ENCODE results near the gene CILP.

The CILP gene

GRCh38 chr15:65221697-65222096 is 10.4 kb upstream of the CILP start:
- DNase-seq: no peak

GRCh38 chr15:65219137-65219536 is 7.9 kb upstream of the CILP start:
- DNase-seq: no peak

- no peak for DNase-seq
These were observed 6.5 kb upstream of the CILP start for GRCh38 chr15:65217526-65218482.

- DNase-seq: no peak
These were observed 4.2 kb upstream of the CILP start for GRCh38 chr15:65215496-65215895.

- no peak for DNase-seq
These were observed 2.7 kb upstream of the CILP start for GRCh38 chr15:65214010-65214409.

GRCh38 chr15:65213241-65213640 is 2.0 kb upstream of the CILP start:
- no peak for DNase-seq

GRCh38 chr15:65212097-65212496 is 824 bp upstream of the CILP start:
- peak; percentile 33 to 43 for DNase-seq

GRCh38 chr15:65211482-65211982 is 259 bp upstream of the CILP start:
- DNase-seq: no peak

GRCh38 chr15:65209701-65210643 is 1.3 kb downstream of the CILP start:
- DNase-seq: no peak

- no peak for DNase-seq
These were observed 2.6 kb downstream of the CILP start for GRCh38 chr15:65208647-65209046.

- no peak for DNase-seq
These were observed 3.9 kb downstream of the CILP start for GRCh38 chr15:65207280-65207840.

GRCh38 chr15:65206750-65207149 is 4.5 kb downstream of the CILP start:
- no peak for DNase-seq

GRCh38 chr15:65204931-65205660 is 6.2 kb downstream of the CILP start:
- no peak for DNase-seq

- DNase-seq: no peak
These were observed 6.9 kb downstream of the CILP start for GRCh38 chr15:65204236-65204930.

GRCh38 chr15:65201918-65202317 is 9.4 kb downstream of the CILP start:
- no peak for DNase-seq

GRCh38 chr15:65198571-65198970 is 12.7 kb downstream of the CILP start:
- DNase-seq: no peak

GRCh38 chr15:65197337-65197645 is 14.0 kb downstream of the CILP start:
- DNase-seq: no peak

GRCh38 chr15:65196637-65197336 is 14.5 kb downstream of the CILP start:
- no peak for DNase-seq

GRCh38 chr15:65195548-65195923 is 15.7 kb downstream of the CILP start:
- DNase-seq: no peak

- DNase-seq: no peak
These were observed 16.3 kb downstream of the CILP start for GRCh38 chr15:65194826-65195547.

GRCh38 chr15:65192016-65192415 is 19.3 kb downstream of the CILP start:
- no peak for DNase-seq
